Embryonic facial prominence (tissue), 1 donor: ENCODE measurements around the gene TAS1R2.
A peak's percentile ranks its signal among the peaks of the same experiment; 100 is the strongest.
"Not testable (repeated sequence)": the region's sequence is repeated elsewhere in the genome, so short reads cannot be mapped to it uniquely, and the experiment has no call there.

Experiments
- DNase-seq: peaks from one replicate; pipeline ENCODE4 v3.0.0-alpha.2; 2016; ENCODE audit errors: extremely low spot score

The TAS1R2 gene

DNA sequence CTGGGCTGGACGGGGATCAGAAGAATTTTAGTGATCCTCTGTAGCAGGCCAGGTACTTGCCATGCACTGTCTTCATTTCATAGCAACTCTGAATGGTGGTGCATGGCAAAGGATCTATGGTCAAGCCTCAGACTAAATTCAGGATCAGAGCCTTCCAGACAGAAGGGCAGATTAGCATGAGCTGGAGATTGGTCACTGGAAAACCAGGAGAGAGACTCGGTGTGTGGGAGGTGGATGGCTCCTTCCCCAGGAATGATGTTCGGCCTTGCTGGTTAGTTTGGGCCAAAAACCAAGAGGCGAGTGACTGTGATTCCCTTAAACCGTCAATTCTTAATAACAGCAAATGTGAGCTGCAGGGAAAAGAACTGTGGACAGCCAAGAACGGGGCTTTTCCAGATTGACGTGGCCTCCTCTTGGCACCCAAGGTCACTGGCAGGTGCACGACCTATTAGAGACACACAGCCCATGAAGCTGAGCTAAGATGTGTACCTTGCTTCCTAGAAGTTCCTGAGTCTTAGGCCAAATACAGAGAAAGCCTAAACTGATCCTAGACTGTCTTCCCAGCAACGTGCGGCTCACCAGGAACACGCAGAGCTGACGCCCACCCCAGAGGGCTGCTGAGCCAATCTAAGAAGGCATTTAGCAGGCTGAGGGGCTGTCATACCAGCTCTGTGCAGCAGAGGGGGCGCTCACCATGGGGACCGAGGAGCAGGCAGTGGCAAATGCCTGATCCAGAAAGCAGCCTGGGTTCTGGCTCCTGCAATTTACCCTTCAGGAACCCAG lies 24.4 kb upstream of the TAS1R2 start:
- no peak for DNase-seq

DNA sequence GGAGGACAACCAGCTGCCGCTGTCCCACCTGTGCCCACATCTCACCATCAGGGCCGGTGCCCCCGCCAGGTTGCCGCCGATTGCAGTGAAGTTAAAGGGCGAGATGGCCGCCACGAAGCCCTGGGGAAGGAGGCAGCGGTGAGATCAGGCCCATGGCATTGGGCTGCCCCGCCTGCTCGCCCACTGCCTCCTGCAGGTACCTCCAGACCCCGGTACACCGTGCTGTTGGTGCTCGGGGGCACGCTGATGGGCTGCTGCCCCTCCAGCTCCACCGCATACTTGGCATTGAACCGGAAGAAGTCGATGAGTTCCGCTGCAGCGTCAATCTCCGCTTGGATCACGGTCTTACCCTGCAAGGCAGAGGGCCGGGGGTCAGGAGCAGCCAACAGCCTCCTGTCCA lies 23.6 kb upstream of the TAS1R2 start:
- DNase-seq = no peak

DNA sequence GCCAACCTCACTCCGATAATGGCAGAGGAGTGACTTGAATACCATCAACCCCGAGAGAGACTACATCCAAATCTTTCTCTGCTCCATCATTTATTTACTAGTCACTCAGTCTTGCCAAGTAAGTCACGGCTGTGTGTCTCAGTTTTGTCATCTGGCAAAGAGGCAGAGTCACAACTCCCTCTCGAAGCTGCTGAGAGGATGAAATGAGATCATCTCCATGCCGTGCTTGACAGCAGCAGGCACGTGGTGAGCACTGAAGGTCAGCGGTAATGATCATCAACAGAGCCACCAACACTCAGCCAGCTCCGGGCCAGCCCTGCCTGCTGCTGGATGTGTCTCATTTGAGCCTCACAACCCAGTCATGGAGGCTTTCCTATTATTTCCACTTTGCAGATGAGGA lies 23.0 kb upstream of the TAS1R2 start:
- no peak for DNase-seq

DNA sequence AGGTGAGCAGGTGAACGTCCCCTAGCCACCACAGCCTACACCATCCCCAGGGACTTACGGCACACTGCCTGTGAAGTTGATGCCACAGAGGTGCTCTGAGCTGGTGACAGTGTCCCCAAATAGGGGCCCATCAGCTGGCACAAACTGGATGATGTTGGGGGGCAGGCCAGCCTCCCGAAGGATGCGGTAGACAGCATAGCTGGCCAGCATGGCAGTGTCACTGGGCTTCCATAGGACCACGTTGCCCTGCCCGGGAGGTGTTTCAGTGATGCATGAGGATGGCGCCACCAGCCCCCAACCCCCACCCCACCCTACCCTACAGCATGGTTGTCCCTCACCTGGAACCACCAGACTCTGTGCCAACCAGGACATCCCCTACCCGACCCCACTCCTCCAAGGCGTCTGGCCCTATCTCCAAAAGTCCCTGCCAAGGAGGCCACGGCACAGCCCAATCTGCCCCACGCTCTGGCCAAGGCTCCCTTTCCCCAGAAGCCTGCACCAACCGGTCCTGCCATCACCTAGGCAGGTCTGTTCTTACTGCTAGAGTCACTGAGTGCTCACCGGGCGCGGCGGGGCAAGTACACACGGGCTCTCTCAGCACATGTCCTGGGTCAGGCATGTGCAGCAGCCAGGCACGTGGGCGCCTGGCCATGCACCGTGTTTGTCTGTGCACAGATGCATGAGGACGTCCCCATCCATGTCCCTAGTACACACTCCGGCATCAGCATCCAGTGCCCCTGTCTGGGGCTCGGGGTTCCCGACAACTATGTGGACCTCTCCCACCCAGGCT lies 22.4 kb upstream of the TAS1R2 start:
- no peak for DNase-seq

DNA sequence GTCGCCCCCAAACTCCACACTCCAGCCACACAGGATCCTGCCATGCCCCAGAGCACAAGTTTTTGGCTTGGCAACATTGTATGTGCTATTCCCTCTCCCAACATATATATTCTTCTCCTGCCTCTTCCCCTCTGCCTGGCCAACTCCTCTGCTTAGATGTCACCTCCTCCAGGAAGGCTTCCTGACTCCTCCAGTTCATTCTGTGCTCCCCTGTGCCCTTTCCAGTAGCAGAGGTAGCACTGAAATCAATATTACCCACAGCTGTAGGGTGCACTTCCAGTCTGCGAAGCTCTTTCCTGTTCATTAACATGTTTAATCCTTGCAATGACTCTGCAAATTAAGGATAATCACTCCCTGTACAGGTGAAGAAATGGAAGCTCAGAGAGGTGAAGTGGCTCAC lies 21.7 kb upstream of the TAS1R2 start:
- DNase-seq = no peak

DNA sequence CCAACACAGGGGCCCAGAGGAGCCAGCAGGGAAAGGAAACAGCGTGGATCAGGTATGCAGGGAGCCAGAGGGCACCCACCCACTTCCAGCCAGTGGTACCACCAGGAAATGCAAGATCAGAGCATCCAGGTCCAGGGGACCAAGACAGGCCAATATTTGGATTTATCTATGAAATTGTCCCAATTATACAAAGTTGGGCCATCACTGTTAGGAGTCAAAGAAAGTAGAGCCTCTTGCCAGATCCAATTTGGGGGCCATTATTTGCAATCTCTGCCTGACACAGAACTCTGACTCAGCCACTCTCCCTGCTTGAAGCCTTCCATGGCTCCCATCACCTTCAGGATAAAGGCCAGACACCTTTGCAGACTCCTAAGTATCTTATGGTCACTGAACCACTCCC lies 21.1 kb upstream of the TAS1R2 start:
- DNase-seq = no peak

DNA sequence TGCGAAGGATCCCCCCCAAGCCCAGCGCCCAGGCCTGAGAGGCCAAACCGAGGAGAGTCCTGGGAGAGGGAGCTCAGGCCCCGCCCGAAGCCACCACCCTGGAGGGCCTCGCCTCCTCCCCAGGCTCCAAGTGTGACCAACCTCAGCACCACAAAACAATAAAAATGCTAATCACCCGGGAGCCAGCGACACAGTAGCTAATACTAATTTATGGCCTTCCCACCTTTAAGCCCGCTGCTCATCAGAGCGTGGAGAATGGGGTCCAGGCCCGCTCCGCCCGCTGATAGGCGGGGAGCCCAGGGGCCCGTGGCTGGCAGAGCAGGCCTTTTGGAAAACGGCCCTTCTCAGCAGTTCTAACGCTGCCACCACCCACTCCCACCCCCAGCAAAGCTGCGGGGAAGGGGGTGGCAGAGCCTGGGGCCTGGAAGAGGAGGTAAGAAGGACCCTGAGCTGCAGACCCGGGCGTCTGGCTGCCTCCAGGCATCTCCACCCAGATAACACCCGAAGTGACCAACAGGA lies 20.4 kb upstream of the TAS1R2 start:
- no peak for DNase-seq

DNA sequence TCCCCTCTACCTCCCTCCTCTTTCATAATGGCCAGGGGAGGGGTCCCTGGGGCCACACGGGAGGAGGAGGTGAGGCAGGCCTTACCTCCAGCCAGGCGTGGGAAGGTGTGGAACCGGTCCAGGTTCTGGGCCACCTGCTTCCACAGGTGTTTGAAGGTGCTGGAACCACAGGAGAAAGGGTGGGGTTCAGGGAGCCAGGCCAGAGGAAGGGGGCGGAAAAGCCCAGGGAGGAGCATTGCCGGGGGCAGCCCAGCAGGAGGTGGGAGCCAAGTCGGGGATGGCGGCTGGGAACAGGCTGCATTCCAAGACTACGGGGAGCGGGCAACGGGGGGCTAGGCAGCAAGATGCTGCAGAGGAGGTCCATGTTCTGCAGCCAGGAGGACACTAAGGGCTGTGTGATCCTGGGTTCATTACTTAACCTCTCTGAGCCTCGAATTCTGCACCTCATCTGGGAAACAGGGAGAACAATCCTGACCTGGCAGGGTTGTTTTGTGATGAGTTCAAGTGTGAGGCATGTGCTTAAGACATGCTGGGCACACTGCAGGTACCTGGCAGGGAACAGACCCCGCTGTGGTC lies 19.8 kb upstream of the TAS1R2 start:
- no peak for DNase-seq

DNA sequence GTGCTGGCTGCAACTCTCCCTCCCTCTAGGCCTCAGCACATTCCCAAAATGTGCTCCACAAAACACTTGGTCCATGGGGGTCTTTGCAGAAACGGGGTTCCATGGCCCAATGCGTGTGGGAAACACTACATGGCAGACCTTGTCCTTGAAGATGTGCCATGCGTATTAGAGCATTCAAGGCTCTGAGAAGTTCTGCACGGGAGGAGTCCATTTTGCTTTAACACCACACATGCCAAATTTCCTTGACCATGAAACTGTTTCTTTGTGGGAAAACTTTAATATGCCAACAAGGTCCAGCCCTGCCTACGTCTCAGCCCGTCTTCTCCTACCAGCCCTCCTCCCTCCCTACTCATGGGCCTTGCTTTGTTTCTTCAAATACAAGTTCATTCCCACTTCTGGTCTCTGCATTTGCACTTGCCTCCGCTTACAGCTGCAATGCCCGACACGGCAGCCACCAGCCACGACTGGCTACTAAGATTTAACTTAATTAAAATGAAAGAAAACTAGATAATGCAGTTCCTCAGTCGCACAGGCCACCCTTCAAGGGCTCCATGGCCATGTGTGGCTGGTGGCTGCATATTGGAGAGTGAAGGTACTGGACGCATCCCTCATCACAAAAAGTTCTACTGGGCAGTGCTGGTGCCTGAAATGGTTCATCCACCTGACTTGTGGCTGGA lies 19.2 kb upstream of the TAS1R2 start:
- DNase-seq = no peak

DNA sequence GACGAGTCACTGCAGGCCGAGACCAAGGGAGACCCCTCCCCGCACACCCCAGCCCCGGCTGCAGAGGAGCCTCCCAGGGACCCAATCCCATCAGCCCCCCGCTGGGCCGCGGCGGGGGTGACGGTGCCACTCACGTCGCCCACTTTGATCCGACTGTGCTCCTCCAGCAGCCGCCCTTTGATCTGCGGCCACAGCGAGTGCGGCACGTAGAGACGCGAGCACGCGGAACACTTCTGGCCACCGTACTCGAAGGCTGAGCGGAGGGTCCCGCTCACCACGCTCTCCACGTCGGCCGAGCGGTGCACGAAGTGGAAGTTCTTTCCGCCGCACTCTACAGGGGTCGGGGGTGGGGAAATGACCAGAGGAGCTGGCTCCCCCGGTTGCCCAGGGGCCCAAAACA lies 17.8 kb upstream of the TAS1R2 start:
- no peak for DNase-seq

DNA sequence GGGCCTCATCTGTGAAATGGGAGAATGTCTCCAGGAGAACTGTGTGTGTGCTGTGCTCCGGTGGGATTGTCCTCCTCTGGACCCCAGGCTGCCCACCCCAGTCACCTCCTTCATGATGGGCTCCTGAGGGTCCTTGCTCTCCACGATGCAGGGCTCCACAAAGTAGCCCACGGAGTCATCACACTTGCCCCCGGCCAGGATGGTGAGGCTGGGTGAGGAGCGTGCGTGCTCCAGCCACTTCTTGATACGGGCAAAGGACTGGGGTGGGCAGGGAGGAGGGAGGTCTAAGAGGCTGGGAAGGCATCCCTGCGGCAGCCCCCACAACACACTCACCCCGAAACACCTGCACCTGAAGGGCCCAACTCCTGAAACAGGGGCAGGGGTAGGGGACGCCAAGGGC lies 16.8 kb upstream of the TAS1R2 start:
- no peak for DNase-seq

DNA sequence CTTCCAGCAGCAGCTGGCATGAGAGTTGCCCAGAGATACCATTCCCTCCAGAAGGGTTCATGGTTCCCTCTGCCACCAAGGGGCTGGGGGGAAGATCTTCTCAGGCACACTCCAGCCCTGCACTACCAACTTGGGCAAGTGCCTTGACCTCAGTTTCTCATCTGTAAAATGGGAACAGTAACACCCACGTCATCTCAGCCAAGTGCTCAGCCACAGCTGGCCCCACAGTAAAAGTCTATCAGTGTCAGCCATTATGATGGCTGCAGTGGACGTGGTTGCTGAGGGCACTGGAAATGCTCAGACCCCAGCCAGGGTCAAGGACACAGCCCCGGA lies 16.3 kb upstream of the TAS1R2 start:
- no peak for DNase-seq

DNA sequence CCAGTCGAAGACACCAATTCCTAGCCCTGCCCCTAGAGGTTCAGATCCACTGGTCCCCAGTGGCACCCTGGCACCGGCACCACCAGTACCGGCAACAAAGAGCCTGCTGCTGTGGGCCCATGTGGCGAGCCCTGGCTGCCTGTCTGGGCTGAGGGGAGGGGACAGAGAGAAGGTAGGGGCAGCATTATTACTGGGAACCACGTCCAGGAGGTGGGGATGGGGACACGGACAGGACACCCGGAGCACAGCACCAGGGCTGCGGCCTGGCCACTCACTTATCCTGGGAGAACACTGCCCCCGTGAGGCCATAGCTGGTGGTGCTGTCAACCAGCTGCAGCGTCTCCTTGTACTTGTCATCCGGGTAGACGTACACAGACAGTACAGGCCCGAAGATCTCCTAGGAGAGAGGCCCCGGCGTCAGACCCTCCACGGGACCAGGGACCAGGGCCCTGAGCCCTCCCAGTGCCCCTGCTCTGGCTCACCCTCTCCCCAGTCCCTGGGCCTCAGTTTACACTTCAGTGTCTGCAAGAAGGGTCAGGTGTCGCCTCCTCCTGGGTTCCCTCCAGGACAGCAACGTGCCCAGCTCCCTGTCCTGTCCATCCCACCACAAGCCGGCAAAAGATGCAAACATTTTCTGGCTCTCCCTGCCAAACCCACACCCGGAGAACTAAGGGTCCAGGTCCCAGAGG lies 15.8 kb upstream of the TAS1R2 start:
- peak; percentile 20 for DNase-seq

DNA sequence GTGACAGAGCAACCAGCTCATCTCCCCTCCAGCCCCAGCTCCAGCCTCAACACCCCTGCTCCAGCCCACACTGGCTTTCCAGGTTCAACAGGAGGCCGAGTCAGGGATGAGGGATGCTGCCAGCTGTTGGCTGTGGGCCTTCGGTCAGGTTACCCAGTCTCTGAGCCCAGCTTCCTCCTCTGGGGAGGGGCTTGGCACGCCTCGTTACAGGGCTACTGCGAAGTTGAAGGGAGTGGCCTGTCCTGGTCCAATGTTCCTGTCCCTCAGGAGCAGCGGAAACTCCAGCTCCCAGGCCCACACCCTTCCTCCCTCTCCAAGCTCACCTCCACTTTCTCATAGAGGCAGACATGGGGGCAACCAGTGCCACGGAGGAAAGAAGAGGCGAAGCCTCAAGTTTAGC lies 15.1 kb upstream of the TAS1R2 start:
- DNase-seq = no peak

DNA sequence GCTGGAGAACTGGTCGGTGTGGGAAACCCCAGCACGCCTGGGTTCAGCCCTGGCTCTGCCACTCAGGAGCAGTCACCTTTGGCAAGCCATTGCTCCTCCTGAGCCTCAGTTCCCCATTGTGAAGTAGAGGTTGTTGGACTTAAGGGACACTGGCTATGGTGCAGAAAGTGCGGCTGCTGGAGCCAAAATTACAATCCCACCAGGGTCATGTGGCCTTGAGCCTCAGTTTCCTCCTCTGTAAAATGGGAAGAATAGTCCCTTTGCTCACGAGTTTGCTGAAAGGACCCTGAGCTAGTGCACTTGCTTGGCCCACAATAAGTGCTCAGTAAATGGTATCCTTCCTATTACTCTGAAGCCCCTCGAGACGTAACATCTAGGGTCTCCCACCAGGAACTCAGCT lies 14.6 kb upstream of the TAS1R2 start:
- DNase-seq = no peak

DNA sequence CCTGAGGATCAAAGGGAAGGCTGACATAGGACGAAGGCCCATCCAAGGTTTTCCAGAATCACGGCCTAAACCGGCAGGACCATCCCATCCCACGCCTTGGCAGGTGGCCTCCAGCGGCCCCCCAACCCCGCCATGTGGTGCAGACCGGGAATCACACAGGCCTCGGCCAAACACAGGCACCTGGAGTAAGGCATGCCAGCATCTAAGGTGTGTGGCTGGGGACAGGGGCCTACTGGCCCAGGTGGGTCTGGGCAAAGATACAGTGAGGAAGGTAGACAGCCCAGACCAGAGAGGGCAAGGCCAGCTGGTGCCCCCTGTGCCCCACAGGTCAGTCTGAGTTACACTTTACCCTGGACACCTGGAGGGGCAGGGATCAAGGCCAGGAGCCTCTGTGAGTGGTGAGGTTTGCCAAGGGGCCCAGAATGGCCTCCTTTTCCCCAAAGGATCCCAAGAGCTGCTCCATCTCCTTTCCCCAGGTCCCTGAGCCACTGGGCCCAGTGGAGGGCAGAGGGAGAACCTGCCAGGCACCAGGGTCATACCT lies 12.7 kb upstream of the TAS1R2 start:
- no peak for DNase-seq

DNA sequence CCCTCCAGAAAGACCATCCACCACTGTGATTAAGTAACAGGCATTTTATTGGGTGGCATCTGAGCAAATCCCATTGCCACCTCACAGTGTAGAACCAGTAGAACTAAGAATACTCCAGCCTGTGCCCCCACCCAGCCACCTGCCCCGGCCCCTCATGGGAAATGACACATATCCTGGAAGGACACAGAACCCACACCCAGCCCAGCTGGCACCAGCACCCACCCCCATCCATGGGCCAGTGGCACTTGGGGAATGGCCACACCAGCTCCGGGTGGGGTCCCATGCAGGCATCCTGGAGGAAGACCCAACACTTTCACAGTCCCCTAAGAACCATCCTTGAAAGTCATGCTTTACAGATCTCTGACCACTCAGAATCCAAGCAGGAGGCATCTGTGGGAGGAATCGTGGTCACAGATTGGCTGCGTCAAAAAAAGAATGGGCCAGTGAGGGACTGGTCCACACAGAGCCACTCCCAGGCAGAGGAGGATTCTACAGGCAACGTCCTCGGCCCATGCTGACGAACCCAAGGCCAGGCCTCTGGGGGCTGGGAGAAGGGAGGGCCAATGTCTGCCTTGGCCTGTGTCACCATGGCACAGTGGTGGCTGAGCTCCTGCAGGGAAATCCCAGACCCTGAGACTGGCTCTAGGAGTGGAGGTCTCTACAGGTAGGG lies 12.1 kb upstream of the TAS1R2 start:
- DNase-seq = no peak

DNA sequence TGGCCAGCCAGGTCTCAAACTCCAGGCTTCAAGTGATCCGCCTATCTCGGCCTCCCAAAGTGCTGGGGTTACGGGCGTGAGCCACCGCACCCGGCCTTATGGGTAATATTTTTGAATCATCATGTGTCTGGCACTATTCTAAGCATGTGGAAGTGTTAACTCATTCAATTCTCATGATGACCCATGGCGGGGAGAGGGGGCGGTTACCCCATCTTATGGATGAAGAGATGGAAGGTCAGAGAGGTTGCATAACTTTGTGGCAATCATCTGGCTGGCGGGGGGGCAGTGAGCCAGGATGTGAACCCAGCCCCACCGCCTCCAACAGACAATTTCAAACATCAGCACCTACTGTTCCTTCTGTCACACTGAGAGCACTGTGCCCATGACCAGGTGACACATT lies 11.5 kb upstream of the TAS1R2 start:
- no peak for DNase-seq

DNA sequence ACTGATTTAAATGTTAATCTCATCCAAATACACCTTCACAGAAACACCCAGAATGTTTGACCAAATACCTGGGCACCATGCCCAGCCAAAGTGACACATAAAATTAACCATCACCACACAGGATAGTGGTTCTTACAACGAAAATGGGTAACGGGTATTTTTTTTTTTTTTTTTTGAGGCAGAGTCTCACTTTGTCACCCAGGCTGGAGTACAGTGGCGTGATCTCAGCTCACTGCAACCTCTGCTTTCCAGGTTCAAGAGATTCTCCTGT lies 11.1 kb upstream of the TAS1R2 start:
- not testable (repeated sequence) for DNase-seq

DNA sequence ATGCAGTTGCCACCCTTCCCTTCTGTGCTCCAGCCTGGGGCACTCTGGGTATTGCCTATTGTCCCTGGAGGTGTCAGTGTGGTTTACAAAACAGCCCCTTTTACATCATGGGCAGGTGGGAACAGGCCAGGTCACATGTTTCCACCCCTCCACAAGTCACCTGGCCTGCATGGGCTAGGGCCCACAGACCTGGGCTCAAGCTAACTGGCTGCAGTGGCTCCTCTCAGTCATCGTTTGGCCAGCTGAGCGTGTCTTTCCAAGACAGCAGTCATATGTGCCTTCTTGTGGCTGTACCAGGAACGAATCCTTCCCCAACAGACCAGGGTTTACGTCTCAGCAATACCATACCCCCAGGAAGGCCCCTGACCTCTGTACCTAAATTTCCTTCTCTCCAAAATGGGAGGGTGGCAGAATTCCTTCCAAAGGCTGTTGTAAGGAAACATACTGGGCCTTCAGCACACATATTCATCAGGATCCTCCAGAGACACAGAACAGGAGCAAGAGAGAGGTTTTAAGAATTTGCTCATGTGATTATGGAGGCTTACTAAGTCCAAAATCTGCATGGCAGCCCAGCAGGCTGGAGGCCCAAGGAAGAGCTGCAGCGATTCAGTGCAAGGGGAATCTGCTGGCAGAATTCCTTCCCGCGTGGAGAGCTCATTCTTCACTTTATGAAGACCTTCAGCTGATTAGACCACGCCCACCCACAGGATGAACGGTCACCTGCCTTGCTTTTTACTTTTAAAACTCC lies 10.6 kb upstream of the TAS1R2 start:
- no peak for DNase-seq
